Measurements from ENCODE around the gene OSBPL3. TPM values are rescaled to one million over a fixed set of nuclear protein-coding genes. Genes with fewer than 3 reads are reported as not detected.

OSBPL3 gene
- total and polyA plus RNA-seq, 2 donors (not counting 3 experiments of a cell fraction or from before 2014, with no cell fraction given), result 7.5 to 27.1 TPM

- no peak for DNase-seq (ENCODE audit: low read depth, low spot score)
- CTCF ChIA-PET, result interaction anchor here (1.1 kb wide), 1 partner anchor 8 kb away, joined by 3 read pairs; no protein-coding TSS in a partner anchor
Observed at GRCh38 chr7:24781106-24781505, 198.9 kb downstream of the OSBPL3 start.

GRCh38 chr7:24779283-24779655, 200.7 kb downstream of the OSBPL3 start:
- H3K27me3 ChIP-seq (ENCODE audit: control insufficient read depth in 2 of 2, insufficient read depth in 2 of 2, low read length in 2 of 2), result no peaks in the 10 kb centered on the region
- ChIA-PET POLR2A (no interaction called here), CTCF (interaction anchor here (1.6 kb wide), 1 partner anchor 33 kb away, joined by 6 read pairs; no protein-coding TSS in a partner anchor)
- no peaks in the 10 kb centered on the region for H4K20me1 ChIP-seq (replicated peaks; ENCODE audit: control insufficient read depth, extremely low read depth, insufficient read depth, low read length)
- no peaks in the 10 kb centered on the region for H3K4me1 ChIP-seq (ENCODE audit: control insufficient read depth, extremely low read depth, insufficient read depth, low read length)
- no peak overlapping the region for H3K4me2 ChIP-seq (ENCODE audit: insufficient read depth, low read length)
- H3K9ac ChIP-seq (replicated peaks; ENCODE audit: extremely low read depth, insufficient read depth, low read length), result no peak overlapping the region
- no peak for TF ChIP-seq POLR2AphosphoS5 (IDR thresholded peaks at IDR 0.05; ENCODE audit: insufficient read depth, low read depth, low read length)
- dilution Hi-C loops (cut with MboI; ENCODE audit: extremely low pct_ligation_motif_present, low sequenced_read_pairs), result no loop called here
- H3K36me3 ChIP-seq (ENCODE audit: control insufficient read depth in 2 of 2, extremely low read depth in 1 of 2, insufficient read depth in 2 of 2, low read length in 2 of 2), result no peaks in the 10 kb centered on the region
- no peaks in the 10 kb centered on the region for H3K79me2 ChIP-seq (ENCODE audit: control insufficient read depth, insufficient read depth, low read length)
- DNase-seq (ENCODE audit: low read depth, low spot score) (no peak), FAIRE-seq (no peak)
- no peaks in the 10 kb centered on the region for H3K9me1 ChIP-seq (replicated peaks; ENCODE audit: control insufficient read depth, extremely low read depth, insufficient read depth, low read length)
- H3K4me3 ChIP-seq (replicated peaks in 1 of 3; ENCODE audit: insufficient read depth in 1 of 3, low read depth in 1 of 3, low read length in 3 of 3), result no peak overlapping the region
- BruUV-seq (replicated peaks), result no TSS peak
- no peak overlapping the region for H2AFZ ChIP-seq (ENCODE audit: low read depth, low read length)
- intact Hi-C loops (cut with micrococcal nuclease), result no loop called here
- no peaks in the 10 kb centered on the region for H3K9me3 ChIP-seq (replicated peaks; ENCODE audit: control insufficient read depth, insufficient read depth, low read length)
- no peak overlapping the region for H3K27ac ChIP-seq (ENCODE audit: insufficient read depth, low read depth, low read length)

More at GRCh38 chr7:24781106-24781505, 198.9 kb downstream of the OSBPL3 start:
- Histone ChIP-seq H3K27ac (ENCODE audit: insufficient read depth, low read depth, low read length) (no peak overlapping the region), H3K4me1 (ENCODE audit: control insufficient read depth, extremely low read depth, insufficient read depth, low read length) (no peaks in the 10 kb centered on the region), H3K79me2 (ENCODE audit: control insufficient read depth, insufficient read depth, low read length) (no peaks in the 10 kb centered on the region), H3K4me3 (replicated peaks in 1 of 3; ENCODE audit: insufficient read depth in 1 of 3, low read depth in 1 of 3, low read length in 3 of 3) (no peak overlapping the region), H2AFZ (ENCODE audit: low read depth, low read length) (no peak overlapping the region), H3K4me2 (ENCODE audit: insufficient read depth, low read length) (no peak overlapping the region), H3K9ac (replicated peaks; ENCODE audit: extremely low read depth, insufficient read depth, low read length) (no peak overlapping the region), H4K20me1 (replicated peaks; ENCODE audit: control insufficient read depth, extremely low read depth, insufficient read depth, low read length) (no peaks in the 10 kb centered on the region), H3K36me3 (ENCODE audit: control insufficient read depth in 2 of 2, extremely low read depth in 1 of 2, insufficient read depth in 2 of 2, low read length in 2 of 2) (no peaks in the 10 kb centered on the region), H3K27me3 (ENCODE audit: control insufficient read depth in 2 of 2, insufficient read depth in 2 of 2, low read length in 2 of 2) (no peaks in the 10 kb centered on the region), H3K9me1 (replicated peaks; ENCODE audit: control insufficient read depth, extremely low read depth, insufficient read depth, low read length) (no peaks in the 10 kb centered on the region), H3K9me3 (replicated peaks; ENCODE audit: control insufficient read depth, insufficient read depth, low read length) (no peaks in the 10 kb centered on the region)
- FAIRE-seq, result no peak
- TF ChIP-seq EZH2 (IDR thresholded peaks at IDR 0.05; ENCODE audit: borderline replicate concordance, low read depth, low read length, severe bottlenecking) (no peak), CTCF (IDR thresholded peaks at IDR 0.05; ENCODE audit: extremely low read depth in 1 of 2, insufficient read depth in 1 of 2, low read depth in 1 of 2, low read length in 2 of 2) (no peak), POLR2AphosphoS5 (IDR thresholded peaks at IDR 0.05; ENCODE audit: insufficient read depth, low read depth, low read length) (no peak)
- no TSS peak for BruUV-seq (replicated peaks)
- intact Hi-C loops (cut with micrococcal nuclease), result no loop called here
- dilution Hi-C loops (cut with MboI; ENCODE audit: extremely low pct_ligation_motif_present, low sequenced_read_pairs), result no loop called here
- POLR2A ChIA-PET, result no interaction called here

All from endothelial cell of umbilical vein (primary cell).